NT2/D1 (cell line): ENCODE results near the gene KLHL29.

Experiments
- SUZ12 ChIP-seq: IDR thresholded peaks from 2 replicates; pipeline ENCODE4 v1.6.1; 2011; ENCODE audit not compliant: insufficient read length, insufficient read depth; ENCODE audit errors: extremely low read depth
- ZNF274 ChIP-seq: IDR thresholded peaks from 2 replicates; pipeline ENCODE4 v1.6.1; 2011; ENCODE audit warnings: mild to moderate bottlenecking, low read depth, low read length

DNA sequence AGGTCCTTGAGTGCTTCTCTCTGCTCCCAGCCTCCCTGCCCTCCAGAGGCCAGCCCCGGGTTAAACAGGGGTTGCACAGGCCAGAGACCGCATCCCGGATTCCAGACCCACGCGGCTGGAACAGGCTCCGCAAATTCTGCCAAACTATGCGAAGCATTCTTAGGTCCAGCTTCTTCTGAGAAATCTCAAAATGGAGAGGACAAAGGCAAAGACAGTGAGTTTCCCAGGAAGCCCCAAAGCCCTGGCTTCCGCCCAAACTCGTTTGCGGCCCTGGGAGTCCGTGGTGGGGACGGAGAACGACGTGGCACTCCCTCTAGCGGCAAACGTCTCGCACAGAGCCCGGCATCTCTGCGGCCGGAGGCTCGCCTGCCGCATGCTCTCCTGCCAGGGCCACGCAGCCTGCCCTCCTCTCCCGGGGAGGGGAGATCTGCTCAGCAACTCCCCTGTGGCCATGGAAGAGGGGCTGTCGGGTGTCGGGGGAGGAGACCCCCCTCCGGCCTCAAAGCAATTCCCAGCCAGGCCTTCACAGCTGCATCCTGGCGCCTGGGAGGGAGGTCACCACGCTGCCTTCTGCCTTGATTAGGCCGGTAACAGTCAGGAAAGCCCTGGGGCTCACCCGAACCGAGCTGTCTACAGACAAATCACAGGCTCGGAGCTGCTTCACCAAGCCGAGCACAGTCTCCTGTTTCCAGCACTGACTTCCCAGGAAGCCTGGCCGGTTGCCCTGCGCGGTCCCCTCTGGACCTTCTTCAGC is 33.4 kb upstream of the KLHL29 start:
- TF ChIP-seq ZNF274: no peak
- no peak for TF ChIP-seq SUZ12
